Left ventricle myocardium superior (tissue), 1 donor: ENCODE data around the gene MDH2. TPM values are rescaled to one million over a fixed set of nuclear protein-coding genes. Genes with fewer than 3 reads are reported as not detected.
"Not testable (repeated sequence)": the region's sequence is repeated elsewhere in the genome, so short reads cannot be mapped to it uniquely, and the experiment has no call there.

Source experiments
- ATAC-seq: fragments of 200-7000 bp; cut with Tn5 transposase; one replicate; pipeline ENCODE4 v1.9.1; 2020; ENCODE audit warnings: mild to moderate bottlenecking, moderate library complexity
- DNase-seq: peaks from one replicate; pipeline ENCODE4 v3.0.0-alpha.2; 2020
- intact Hi-C: fragments of 100-400 bp; cut with micrococcal nuclease; formaldehyde crosslinking; loops from one replicate; pipeline ENCODE4 v1.11.0; 2022
- total RNA-seq: library from RNA; stranded (reverse); fragmentation: NEBNext Ultra II Directional; extraction: Animal tissue kit (Norgen Biotek cat#: 25700); gene quantifications from one replicate; pipeline ENCODE4 v1.2.1, GENCODE V29; 2021
- donor health status: DM: no; HTN: yes; CAD: no; lungs with severe emphysema.

MDH2 gene
- total RNA-seq, 1 donor from 2014 or later = 680 TPM

DNA sequence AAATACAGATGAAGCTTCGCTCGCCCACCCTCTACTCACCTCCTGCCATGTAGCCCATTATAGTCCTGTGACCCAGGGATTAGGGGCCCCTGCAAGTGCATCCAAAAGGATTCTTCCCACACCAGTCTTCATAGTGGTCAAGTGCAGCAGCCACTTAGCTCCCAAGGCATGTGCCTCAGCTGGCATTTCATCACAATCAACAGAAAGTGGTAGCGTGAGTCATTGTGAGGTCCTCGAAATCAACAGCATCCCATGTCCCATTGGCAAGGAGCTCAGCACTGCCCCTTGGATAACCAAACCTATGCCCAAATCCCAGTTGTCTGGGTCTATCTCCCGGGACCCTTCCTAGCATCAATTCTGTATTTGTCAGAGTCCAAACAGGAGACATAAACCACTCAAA lies 45.6 kb downstream of the MDH2 start:
- DNase-seq, intact Hi-C loops, ATAC-seq: not testable (repeated sequence)

GRCh38 chr7:76094326-76094725 lies 46.4 kb downstream of the MDH2 start:
- ATAC-seq, DNase-seq, intact Hi-C loops: not testable (repeated sequence)

GRCh38 chr7:76095908-76096307 lies 48.0 kb downstream of the MDH2 start:
- intact Hi-C loops = no loop called here
- ATAC-seq (no peak), DNase-seq (no peak)

DNA sequence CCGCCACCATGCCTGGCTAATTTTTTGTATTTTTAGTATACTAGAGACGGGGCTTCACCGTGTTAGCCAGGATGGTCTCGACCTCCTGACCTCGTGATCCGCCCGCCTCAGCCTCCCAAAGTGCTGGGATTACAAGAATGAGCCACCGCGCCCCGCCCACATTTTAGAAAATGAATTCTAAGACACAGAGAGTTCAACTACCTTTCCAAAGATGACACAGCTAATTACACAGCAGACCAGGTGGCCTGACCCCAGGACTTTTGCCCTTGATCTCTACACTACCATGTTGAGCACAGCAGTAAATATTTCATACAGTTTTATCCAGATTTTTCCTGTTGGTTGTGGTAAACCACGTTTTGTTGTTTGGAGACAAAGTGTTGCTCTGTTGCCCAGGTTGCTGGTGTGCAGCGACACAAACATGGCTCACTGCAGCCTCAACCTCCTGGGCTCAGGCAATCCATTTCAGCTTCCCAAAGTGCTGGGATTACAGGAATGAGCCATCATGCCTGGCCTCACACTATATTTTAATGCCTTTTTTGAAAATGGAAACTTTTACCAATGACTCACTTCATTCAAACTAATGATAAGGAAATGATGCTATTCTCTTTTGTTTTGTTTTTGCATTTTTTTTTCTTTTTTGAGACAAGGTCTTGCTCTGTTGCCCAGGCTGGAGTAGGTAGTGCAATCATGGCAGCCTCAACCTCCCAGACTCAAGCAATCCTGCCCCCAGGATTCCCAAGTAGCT lies 54.0 kb downstream of the MDH2 start:
- DNase-seq, ATAC-seq, intact Hi-C loops: not testable (repeated sequence)

DNA sequence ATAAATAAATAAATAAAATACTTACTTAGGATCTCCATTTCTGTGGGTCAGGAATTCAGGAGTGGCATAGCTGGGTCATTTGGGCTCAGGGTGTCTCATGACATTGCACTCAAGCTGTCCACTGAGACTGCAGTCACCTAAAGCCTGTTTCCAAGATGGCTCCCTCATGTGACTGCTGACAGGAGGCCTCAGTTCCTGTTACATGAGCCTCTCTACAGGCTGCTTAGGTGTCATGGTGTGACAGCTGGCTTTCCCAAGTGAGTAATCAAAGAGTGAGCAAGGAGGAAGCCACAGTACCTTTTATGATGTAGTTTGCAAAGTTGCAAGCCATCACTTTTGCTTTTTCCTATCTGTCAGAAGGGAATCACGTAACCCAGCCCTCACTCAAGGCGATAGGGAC lies 55.9 kb downstream of the MDH2 start:
- intact Hi-C loops, DNase-seq, ATAC-seq: not testable (repeated sequence)

DNA sequence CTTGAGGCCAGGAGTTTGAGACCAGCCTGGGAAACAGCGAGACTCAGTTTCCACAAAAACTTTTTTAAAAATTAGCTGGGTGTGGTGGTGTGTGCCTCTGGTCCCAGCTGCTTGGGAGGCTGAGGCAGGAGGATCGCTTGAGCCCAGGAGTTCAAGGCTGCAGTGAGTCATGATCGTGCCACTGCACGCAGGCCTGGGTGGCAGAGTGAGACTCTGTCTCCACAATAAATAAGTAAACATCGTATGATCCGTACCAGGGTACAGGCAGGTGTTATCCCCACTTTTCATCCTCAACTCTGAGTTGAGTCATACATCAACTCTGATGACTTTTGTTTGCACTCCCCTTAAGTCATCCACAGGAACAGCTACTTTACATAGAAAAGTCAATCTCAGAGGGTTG lies 58.2 kb downstream of the MDH2 start:
- DNase-seq, ATAC-seq, intact Hi-C loops: not testable (repeated sequence)

- intact Hi-C loops = no loop called here
- no peak for ATAC-seq
Observed at GRCh38 chr7:76106893-76107292, 59.0 kb downstream of the MDH2 start.

DNA sequence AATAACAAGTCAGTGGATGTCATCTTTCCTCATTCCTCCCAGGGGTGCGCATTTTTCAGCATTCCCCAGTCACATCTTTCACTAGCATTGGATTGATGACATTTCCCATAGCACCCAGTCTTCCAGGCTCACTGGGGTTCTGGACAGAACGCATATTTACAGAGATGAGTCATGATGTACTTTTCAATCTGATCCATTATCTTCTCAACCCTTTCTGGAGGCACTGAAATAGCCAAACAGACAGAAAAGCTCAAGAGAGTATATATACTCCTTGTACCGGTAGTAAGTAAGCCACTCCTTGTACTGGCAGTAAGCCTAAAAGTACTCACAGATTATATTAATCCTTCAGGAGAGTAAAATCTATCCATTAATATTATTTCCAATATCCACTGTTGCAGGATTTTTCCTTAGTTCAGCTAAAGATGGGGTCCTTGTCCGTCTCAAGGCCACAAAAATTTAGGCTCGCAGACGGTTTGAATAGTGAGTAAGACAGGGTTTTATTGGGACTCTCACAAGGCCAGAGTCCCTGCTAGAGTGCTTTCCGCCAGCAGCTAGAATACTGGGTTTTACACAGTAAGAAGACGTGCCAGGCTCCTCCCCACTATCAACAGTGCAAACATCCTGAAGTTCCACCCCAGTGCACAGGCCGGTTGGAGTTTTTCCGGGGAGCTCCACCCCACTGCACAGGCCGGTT lies 60.8 kb downstream of the MDH2 start:
- ATAC-seq (peak; percentile 70), DNase-seq (no peak)
- intact Hi-C loops = no loop called here

More at GRCh38 chr7:76106893-76107292, 59.0 kb downstream of the MDH2 start:
- DNase-seq = no peak

DNA sequence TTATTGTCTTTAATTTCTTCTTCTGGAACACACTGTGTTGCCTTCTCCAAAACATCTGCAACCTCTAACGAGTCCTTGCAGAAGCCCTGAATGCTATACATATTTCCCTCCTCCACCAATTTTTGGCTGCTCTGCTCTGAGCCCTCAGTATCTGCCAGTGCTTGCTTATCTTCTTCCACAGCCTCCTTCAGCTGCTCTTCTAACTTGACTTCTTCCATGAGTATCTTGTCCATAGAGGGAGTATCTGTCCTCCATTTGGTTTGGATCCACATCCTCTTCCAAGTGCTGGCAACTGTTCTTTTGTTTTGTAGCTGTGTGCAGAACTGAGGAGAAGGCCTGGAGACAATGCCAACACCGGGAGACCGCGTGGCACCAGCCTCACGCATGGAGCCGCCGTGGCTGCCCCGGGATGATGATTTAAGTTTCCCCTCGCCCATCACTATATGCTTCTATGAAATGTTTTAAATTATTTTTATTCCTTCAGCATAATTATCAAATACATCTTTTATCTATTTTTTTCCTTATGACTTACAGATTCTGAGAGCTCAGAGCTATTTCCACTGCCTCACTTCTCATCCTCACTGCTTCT lies 65.2 kb downstream of the MDH2 start:
- DNase-seq, intact Hi-C loops, ATAC-seq: not testable (repeated sequence)

- DNase-seq, ATAC-seq, intact Hi-C loops: not testable (repeated sequence)
Observed at GRCh38 chr7:76114742-76115141, 66.8 kb downstream of the MDH2 start.

Other genes with a start within 250 kb of the MDH2 start
- gene CCL24, start 234.3 kb upstream of the MDH2 start, total RNA-seq = 0.47 TPM
- gene RHBDD2, start 169.1 kb upstream of the MDH2 start, total RNA-seq = 17.9 TPM
- gene POR, start 133.0 kb upstream of the MDH2 start, total RNA-seq = 45.7 TPM
- 107 TPM for gene TMEM120A, start 53.5 kb upstream of the MDH2 start, total RNA-seq
- 21.9 TPM for gene STYXL1, start 106 bp upstream of the MDH2 start, total RNA-seq
- 17.2 TPM for gene SRRM3, start 153.8 kb downstream of the MDH2 start, total RNA-seq